Globus pallidus (tissue), 1 donor: Measurements from ENCODE around the gene L3MBTL2.
"Not testable (repeated sequence)": the region's sequence is repeated elsewhere in the genome, so short reads cannot be mapped to it uniquely, and the experiment has no call there.

Experiments used
- DNase-seq: peaks from one replicate; pipeline ENCODE4 v3.0.0-alpha.2; 2015; ENCODE audit warnings: low spot score

Gene L3MBTL2

DNA sequence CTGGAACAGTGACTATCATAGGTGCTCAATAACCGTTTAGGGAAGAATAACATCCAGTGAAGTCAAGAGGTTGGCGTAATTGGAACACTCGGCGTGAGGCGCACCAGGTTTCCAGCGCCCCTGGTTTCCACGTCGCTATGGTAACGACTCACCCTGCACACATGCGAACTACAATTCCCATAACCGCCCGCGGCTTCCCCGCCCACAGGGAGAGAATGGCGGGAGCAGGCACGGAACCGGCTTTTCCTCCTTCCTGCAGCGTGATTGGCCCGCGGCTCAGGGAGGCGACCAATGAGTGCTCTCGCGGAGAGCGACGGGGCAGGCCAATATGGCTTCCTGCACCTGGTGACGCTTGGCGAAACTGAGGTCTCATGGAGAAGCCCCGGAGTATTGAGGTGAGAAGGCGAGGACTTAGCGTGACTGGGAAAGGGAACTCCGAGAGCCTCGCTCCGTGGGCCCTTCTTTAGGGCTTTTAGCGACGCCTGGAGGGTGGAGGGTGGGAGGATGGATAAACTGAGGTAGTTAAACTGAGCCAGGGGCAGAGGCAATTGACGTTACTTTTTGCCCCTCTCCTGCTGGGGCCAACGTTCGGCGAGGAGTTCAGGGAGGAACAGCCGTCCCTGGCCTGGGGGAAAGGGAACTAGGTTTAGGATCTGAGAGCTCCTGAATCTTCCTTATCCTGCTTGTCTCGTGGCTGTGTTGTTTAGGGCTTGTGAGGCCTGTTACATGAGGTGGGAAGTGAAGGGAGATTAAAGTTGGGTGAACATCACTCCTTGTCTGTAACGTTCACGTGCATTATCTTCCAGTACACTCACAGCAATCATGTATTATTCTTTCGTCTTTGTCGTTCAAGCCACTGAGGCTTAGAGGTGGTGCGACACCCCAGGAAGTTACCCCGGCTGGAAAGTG is at the start of gene L3MBTL2:
Gene L3MBTL2 (plus strand): TSS at position 321 of the 909 bp plus-strand sequence. CDS start 51 bp downstream, at position 372.
- DNase-seq = peak; percentile 97

DNA sequence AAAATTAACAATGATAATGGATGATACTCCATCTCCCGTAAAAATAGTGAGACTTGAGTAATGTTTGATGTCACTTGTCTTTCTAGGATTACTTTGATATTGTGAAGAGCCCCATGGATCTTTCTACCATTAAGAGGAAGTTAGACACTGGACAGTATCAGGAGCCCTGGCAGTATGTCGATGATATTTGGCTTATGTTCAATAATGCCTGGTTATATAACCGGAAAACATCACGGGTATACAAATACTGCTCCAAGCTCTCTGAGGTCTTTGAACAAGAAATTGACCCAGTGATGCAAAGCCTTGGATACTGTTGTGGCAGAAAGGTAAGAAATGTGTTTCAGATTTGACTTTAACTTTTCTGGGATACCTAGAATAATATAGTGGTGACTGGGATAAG is 48.0 kb upstream of the L3MBTL2 start:
- no peak for DNase-seq

DNA sequence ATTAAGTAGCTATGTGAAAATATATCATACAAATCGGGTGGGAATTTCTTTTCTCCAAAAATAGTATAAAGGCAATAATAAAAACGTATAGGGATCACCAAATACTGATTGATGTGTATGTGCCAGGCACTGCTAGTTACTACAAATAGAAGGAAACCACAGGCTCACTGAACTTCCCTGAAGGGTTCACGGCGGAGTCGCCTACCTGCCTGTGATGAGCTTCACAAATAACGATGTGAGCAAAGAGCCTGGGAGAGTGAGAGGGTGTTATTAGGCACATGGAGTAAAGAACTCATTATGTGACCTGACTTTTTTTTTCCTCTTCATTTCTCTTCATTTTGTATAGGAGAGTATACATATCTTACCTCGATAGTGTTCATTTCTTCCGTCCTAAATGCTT is 36.0 kb upstream of the L3MBTL2 start:
- DNase-seq = no peak

DNA sequence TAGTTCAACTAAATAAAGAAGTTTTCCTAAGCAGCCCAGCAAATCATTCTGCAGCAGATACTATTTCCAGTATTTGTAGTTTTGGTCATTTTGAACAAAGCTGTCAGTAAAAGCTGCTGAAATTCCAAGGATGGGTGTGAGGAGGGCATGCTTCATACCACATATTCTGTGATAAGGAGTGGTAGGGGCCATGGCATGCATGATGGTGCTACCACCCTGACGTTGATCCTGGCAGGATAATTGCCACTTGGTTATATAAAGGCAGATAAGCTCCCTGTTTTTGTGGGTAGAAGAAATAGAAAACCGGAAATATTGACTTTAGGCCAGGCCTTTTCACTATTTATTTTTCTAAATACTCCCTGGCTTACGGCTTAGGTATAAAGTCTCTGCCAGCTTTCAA is 33.1 kb upstream of the L3MBTL2 start:
- no peak for DNase-seq

- no peak for DNase-seq
These were observed 29.6 kb upstream of the L3MBTL2 start for GRCh38 chr22:41175546-41175945.

DNA sequence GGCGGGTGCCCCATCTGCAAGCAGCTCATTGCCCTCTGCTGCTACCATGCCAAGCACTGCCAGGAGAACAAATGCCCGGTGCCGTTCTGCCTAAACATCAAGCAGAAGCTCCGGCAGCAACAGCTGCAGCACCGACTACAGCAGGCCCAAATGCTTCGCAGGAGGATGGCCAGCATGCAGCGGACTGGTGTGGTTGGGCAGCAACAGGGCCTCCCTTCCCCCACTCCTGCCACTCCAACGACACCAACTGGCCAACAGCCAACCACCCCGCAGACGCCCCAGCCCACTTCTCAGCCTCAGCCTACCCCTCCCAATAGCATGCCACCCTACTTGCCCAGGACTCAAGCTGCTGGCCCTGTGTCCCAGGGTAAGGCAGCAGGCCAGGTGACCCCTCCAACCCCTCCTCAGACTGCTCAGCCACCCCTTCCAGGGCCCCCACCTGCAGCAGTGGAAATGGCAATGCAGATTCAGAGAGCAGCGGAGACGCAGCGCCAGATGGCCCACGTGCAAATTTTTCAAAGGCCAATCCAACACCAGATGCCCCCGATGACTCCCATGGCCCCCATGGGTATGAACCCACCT is 28.0 kb upstream of the L3MBTL2 start:
- DNase-seq = no peak

- DNase-seq = no peak
These were observed 27.3 kb upstream of the L3MBTL2 start for GRCh38 chr22:41177622-41178424.

- peak; percentile 71 for DNase-seq
These were observed 26.6 kb upstream of the L3MBTL2 start for GRCh38 chr22:41178425-41178975.

DNA sequence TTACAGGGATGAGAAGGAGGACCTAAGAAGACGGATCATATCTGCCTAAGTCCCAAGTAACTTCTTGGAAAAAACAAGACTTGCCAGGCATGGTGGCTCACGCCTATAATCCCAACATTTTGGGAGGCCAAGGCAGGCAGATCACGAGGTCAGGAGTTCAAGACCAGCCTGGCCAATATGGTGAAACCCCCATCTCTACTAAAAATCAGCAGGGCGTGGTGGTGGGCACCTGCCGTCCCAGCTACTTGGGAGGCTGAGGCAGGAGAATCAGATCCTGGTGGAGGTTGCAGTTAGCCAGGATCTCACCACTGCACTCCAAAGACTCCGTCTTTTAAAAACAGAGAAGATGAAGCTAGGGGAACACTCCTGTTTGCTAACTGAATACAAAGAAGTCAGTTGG is 24.8 kb upstream of the L3MBTL2 start:
- DNase-seq = not testable (repeated sequence)

DNA sequence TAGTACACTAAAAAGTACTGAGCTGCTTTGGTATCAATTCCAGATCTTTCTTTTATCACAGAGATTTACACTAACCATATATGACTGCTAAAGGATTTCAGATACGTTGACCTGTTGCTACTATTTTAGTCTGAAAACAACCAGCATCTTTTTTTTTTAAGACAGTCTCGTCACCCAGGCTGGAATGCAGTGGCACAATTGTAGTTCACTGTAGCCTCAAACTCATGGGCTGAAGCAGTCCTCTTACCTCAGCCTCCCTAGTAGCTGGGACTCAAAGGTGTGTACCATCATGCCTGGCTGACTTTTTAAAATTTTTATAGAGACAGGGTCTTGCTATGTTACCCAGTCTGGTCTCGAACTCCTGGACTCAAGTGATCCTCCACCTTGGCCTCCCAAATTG is 24.2 kb upstream of the L3MBTL2 start:
- DNase-seq = no peak

DNA sequence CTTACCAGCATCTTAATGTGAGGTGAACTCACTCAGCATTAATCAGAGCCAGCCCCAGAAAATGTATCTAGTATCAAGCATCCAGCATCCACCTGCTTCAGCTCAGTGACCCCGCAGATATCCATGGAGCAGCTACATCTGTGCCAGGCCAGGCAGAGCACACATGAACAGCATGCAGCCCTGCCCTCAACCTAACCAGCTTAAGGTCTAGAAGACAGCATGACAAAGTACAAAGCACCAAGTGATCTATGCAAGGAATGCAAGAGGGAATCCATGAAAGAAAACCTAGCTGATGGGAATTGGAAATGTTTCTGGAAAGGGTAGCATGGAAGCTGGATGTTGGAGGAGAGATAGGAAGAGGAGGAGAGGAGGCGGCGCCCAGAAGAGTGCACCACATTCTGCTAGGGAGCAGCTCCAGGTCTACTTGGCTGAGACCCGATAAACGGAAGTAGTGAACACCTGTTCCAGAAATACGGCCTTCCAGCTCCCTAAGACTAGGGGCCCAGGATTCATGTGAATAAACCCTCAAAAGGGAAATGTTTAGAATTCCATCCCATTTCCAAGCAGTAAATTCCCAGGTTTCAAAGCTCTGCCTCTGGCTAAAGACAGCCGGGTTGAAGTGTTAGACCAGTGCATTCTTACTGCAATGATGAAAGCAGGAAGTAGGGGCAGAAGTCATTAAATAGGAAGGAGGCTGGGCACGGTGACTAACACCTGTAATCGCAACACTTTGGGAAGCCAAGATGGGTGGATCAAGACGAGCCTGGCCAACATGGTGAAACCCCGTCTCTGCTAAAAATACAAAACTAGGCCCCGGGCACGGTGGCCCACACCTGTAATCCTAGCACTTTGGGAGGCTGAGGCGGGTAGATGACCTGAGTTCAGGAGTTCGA is 23.5 kb upstream of the L3MBTL2 start:
- no peak for DNase-seq

GRCh38 chr22:41184679-41185078 is 20.4 kb upstream of the L3MBTL2 start:
- no peak for DNase-seq

DNA sequence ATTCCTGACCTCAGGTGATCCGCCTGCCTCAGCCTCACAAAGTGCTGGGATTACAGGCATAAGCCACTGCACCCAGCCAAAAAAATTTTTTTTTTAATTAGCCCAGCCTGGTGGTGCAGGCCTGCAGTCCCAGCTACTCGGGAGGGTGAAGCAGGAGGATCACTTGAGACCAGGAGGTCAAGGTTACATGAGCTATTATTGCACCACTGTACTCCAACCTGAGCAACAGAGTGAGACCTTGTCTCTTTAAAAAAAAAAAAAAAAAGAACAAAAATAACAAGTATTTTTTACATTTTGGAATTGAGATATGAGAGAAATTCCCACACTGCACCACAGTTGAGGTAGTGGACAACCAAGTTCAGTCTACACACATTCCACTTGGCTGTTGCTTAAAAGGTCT is 13.6 kb upstream of the L3MBTL2 start:
- no peak for DNase-seq

GRCh38 chr22:41193829-41194228 is 11.3 kb upstream of the L3MBTL2 start:
- no peak for DNase-seq

GRCh38 chr22:41197038-41197972 is 7.8 kb upstream of the L3MBTL2 start:
- peak; percentile 81 for DNase-seq

GRCh38 chr22:41198027-41198580 is 7.0 kb upstream of the L3MBTL2 start:
- no peak for DNase-seq

GRCh38 chr22:41201141-41201540 is 4.0 kb upstream of the L3MBTL2 start:
- DNase-seq = no peak

DNA sequence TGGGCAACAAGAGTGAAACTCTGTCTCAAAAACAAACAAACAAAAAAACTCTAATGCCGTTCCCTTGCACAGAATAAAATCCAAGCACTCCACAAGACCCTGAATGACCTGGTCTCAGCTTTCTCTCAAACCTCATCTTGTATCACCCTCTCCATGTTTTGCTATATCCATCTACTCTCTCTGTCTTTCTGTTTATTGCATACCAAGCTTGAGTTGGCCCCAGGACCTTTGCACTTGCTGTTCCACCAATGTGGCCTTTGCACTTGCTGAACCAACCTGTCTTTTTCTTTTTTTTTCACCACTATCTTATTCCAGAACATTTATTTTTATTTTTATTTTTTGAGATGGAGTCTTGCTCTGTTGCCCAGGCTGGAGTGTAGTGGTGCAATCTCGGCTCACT is 2.0 kb upstream of the L3MBTL2 start:
- no peak for DNase-seq

DNA sequence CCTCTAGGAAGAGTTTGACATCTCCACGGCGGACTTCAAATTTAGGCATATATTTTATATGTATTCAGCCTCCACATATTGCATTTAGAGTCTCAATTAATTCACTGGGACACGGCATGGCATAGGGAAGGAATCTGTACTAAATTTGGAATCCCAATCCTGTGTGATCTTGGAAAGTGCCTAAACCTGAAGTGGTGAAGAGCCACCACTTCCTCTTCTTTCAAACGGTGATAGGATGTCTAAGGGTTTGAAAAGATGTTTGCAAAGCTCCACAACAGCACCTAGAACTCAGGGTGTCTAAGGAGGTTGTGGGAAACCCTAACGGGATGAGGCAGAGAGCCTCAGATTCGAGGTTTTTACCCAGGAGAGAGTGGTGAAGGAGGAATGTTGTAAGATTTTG is 1.0 kb upstream of the L3MBTL2 start:
- DNase-seq = no peak

GRCh38 chr22:41206719-41207118 is 1.6 kb downstream of the L3MBTL2 start:
- DNase-seq = no peak
